Measurements from ENCODE around the gene BTNL2. TPM values are rescaled to one million over a fixed set of nuclear protein-coding genes. Genes with fewer than 3 reads are reported as not detected.

The BTNL2 gene
- polyA plus RNA-seq, 1 experiment, result not detected

GRCh38 chr6:32405656-32406055, 1.3 kb downstream of the BTNL2 start:
- H3K36me3 ChIP-seq (ENCODE audit: control insufficient read depth, insufficient read depth, low read length), result no peaks in the 10 kb centered on the region
- H3K27me3 ChIP-seq (ENCODE audit: control insufficient read depth, insufficient read depth, low read length), result peaks cover 6% of the 10 kb centered on the region; the same call in 1 of the 2 replicates
- no peak for DNase-seq (ENCODE audit: low read depth)
- POLR2A ChIA-PET, result no interaction called here
- CTCF ChIA-PET, result interaction anchor here (1.8 to 6.7 kb wide), 2 partner anchors 9 to 380 kb away, joined by 4 to 53 read pairs; no protein-coding TSS in a partner anchor
- no peak overlapping the region for H3K4me3 ChIP-seq (ENCODE audit: low read depth, low read length)
- TF ChIP-seq CTCF (IDR thresholded peaks at IDR 0.05; ENCODE audit: insufficient read depth, low read depth, low read length), result no peak

- DNase-seq (ENCODE audit: low read depth), result no peak
- POLR2A ChIA-PET, result no interaction called here
- CTCF ChIA-PET, result interaction anchor here (1.3 to 6.7 kb wide), 2 partner anchors 12 to 465 kb away, joined by 3 to 53 read pairs; no protein-coding TSS in a partner anchor
- TF ChIP-seq CTCF (IDR thresholded peaks at IDR 0.05; ENCODE audit: insufficient read depth, low read depth, low read length), result no peak
- Histone ChIP-seq H3K36me3 (ENCODE audit: control insufficient read depth, insufficient read depth, low read length) (no peaks in the 10 kb centered on the region), H3K27me3 (ENCODE audit: control insufficient read depth, insufficient read depth, low read length) (peaks cover 6% of the 10 kb centered on the region; the same call in 1 of the 2 replicates), H3K4me3 (ENCODE audit: low read depth, low read length) (no peak overlapping the region)
Observed at GRCh38 chr6:32402812-32403211, 4.2 kb downstream of the BTNL2 start.

- no peak overlapping the region for H3K4me3 ChIP-seq (ENCODE audit: low read depth, low read length)
- H3K36me3 ChIP-seq (ENCODE audit: control insufficient read depth, insufficient read depth, low read length), result no peaks in the 10 kb centered on the region
- CTCF ChIA-PET, result interaction anchor here (1.1 to 6.7 kb wide), 2 partner anchors 14 to 268 kb away, joined by 3 to 53 read pairs; no protein-coding TSS in a partner anchor
- peaks cover 5% of the 10 kb centered on the region; the same call in 1 of the 2 replicates for H3K27me3 ChIP-seq (ENCODE audit: control insufficient read depth, insufficient read depth, low read length)
- TF ChIP-seq CTCF (IDR thresholded peaks at IDR 0.05; ENCODE audit: insufficient read depth, low read depth, low read length), result no peak
- DNase-seq (ENCODE audit: low read depth), result no peak
- POLR2A ChIA-PET, result no interaction called here
Observed at GRCh38 chr6:32401284-32401963, 5.6 kb downstream of the BTNL2 start.

- Histone ChIP-seq H3K36me3 (ENCODE audit: control insufficient read depth, insufficient read depth, low read length) (no peaks in the 10 kb centered on the region), H3K27me3 (ENCODE audit: control insufficient read depth, insufficient read depth, low read length) (no peaks in the 10 kb centered on the region), H3K4me3 (ENCODE audit: low read depth, low read length) (no peak overlapping the region)
- DNase-seq (ENCODE audit: low read depth), result no peak
- ChIA-PET CTCF (interaction anchor here (2.8 kb wide), 1 partner anchor 16 kb away, joined by 22 read pairs; no protein-coding TSS in a partner anchor), POLR2A (no interaction called here)
- TF ChIP-seq CTCF (IDR thresholded peaks at IDR 0.05; ENCODE audit: insufficient read depth, low read depth, low read length), result no peak
Observed at GRCh38 chr6:32397252-32397920, 9.6 kb downstream of the BTNL2 start.

GRCh38 chr6:32396028-32396427, 11.0 kb downstream of the BTNL2 start:
- Histone ChIP-seq H3K27me3 (ENCODE audit: control insufficient read depth, insufficient read depth, low read length) (no peaks in the 10 kb centered on the region), H3K36me3 (ENCODE audit: control insufficient read depth, insufficient read depth, low read length) (no peaks in the 10 kb centered on the region), H3K4me3 (ENCODE audit: low read depth, low read length) (no peak overlapping the region)
- no peak for TF ChIP-seq CTCF (IDR thresholded peaks at IDR 0.05; ENCODE audit: insufficient read depth, low read depth, low read length)
- ChIA-PET POLR2A (no interaction called here), CTCF (interaction anchor here (0.9 kb wide), 1 partner anchor 14 kb away, joined by 4 read pairs; no protein-coding TSS in a partner anchor)
- DNase-seq (ENCODE audit: low read depth), result no peak
